ENCODE results near the gene EEFSEC.

- TF ChIP-seq CTCF (IDR thresholded peaks at IDR 0.05; ENCODE audit: insufficient read depth, low read length): no peak
- TF ChIP-seq POLR2AphosphoS5 (IDR thresholded peaks at IDR 0.05; ENCODE audit: low read depth): no peak
Measured at GRCh38 chr3:128385080-128385832, 232.0 kb downstream of the EEFSEC start.

Measured in HL-60 (cell line).